Activated naive CD8-positive, alpha-beta T cell treated with anti-CD3 and anti-CD28 coated beads, Interleukin-2, amount 50 U/mL, for 24 hours (primary cell): Measurements from ENCODE around the gene ANKRD12.

Source experiments
- ATAC-seq: fragments of 150-1000 bp; cut with Tn5 transposase; one replicate; pipeline ENCODE4 v1.10.0; 2021
- DNase-seq: peaks from one replicate; pipeline ENCODE4 v3.0.0; 2021
- H3K27ac Mint-ChIP-seq: one replicate; pipeline ENCODE4 v1.8.0; 2021; ENCODE audit warnings: mild to moderate bottlenecking, mixed read lengths
- H3K27me3 Mint-ChIP-seq: one replicate; pipeline ENCODE4 v1.8.0; 2021; ENCODE audit warnings: mixed read lengths
- H3K36me3 Mint-ChIP-seq: one replicate; pipeline ENCODE4 v1.8.0; 2021; ENCODE audit warnings: low read depth, mixed read lengths
- H3K4me1 Mint-ChIP-seq: one replicate; pipeline ENCODE4 v1.8.0; 2021; ENCODE audit warnings: mixed read lengths
- H3K4me3 Mint-ChIP-seq: one replicate; pipeline ENCODE4 v1.8.0; 2021; ENCODE audit warnings: mild to moderate bottlenecking, moderate library complexity, mixed read lengths
- H3K9me3 Mint-ChIP-seq: one replicate; pipeline ENCODE4 v1.8.0; 2021; ENCODE audit warnings: mixed read lengths

The ANKRD12 gene

DNA sequence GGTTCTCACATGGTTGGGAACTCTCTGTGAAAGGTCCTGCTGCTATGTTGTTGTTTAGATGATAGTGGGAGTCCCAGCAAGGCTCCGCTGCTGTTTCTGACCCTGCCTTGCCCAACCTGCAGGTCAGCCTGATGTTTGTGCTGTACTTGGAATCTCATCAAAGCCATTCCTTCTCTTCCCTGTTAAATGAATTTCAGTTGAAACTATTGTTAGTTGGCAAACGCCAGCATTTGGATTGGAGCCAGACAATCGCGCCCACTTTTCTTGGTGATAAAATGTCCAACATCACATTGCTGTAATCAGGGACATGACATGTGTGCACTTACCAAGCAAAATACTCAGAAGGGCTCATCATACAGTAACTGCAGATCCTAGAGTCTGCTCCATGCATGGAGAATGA, 185.2 kb downstream of the ANKRD12 start:
- Mint-ChIP-seq H3K27me3 (no peaks in the 10 kb centered on the region), H3K9me3 (no peaks in the 10 kb centered on the region), H3K4me3 (no peak overlapping the region), H3K36me3 (no peaks in the 10 kb centered on the region), H3K27ac (no peak overlapping the region), H3K4me1 (no peaks in the 10 kb centered on the region)
- DNase-seq (no peak), ATAC-seq (no peak)

DNA sequence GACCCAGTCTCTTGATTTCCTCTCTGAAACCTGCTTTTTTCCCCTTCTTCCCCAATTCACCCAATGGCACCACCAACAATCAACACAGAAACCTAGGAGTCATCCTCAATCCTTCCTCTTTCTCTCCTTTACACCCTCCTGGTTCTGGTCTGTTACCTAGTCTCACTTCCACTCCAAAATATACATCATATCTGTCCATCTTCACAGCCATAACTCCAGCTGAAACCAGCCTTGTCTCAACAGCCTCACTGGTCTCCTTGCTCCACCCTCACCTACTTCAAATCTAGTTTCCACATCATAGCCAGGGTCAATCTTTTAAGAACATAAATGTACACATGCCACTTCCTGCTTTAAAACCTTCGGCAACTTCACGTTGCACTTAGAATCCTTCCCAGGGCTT, 186.2 kb downstream of the ANKRD12 start:
- Mint-ChIP-seq H3K27ac (no peak overlapping the region), H3K4me3 (no peak overlapping the region), H3K27me3 (no peaks in the 10 kb centered on the region), H3K9me3 (no peaks in the 10 kb centered on the region), H3K36me3 (no peaks in the 10 kb centered on the region), H3K4me1 (no peaks in the 10 kb centered on the region)
- ATAC-seq (no peak), DNase-seq (no peak)

DNA sequence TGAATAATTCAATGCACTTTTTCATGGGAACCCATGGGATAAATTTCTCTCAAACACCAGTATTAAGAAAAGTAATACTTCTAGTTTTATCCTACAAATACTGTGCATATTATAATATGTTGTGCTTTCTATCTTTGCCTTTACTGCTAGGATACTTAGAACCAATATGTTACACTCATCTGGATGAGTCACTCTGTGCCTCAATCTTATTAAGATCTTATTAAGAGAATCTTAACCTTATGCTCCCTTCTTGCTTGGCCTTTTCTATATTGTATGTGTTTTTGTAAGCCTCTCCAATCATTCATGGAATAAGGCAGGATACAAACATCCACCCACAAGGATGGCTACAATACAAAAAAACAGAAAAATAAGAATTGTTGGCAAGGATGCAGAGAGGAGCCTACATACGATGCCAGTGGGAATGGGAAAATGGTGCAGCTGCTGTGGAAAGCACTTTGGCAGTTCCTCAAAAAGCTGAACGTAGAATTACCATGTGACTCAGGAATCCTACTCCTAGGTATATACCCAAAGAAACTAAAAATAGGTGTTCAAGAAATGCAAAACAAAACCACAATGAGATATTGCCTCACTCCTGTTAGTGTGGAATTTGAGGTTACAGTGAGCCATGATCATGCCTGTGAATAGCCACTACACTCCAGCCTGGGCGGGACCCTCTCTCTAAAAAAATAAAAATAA, 187.3 kb downstream of the ANKRD12 start:
- Mint-ChIP-seq H3K27me3 (no peaks in the 10 kb centered on the region), H3K9me3 (no peaks in the 10 kb centered on the region)
- ATAC-seq, result no peak

DNA sequence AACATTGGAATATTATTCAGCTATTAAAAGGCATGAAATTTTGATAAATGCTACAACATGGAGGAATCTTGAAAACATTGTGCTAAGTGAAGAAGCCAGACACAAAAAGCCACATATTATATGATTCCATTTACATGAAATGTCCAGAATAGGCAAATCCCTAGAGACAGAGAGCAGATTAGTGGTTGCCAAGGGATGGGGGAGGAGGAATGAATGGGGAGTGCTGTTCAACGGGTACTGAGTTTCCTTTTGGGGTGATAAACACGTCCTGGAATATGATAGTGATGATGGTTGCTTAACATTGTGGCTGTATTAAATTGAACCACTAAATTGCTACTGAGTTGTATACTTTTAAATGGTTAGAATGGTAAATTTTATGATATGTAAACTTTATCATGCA, 189.1 kb downstream of the ANKRD12 start:
- no peaks in the 10 kb centered on the region for H3K27me3 Mint-ChIP-seq
- H3K27ac Mint-ChIP-seq, result no peak overlapping the region
- no peaks in the 10 kb centered on the region for H3K36me3 Mint-ChIP-seq
- no peaks in the 10 kb centered on the region for H3K4me1 Mint-ChIP-seq
- DNase-seq, result no peak
- H3K9me3 Mint-ChIP-seq, result no peaks in the 10 kb centered on the region
- H3K4me3 Mint-ChIP-seq, result no peak overlapping the region
- ATAC-seq, result no peak

More for the DNA sequence above, 187.3 kb downstream of the ANKRD12 start:
- Mint-ChIP-seq H3K4me1 (no peaks in the 10 kb centered on the region), H3K4me3 (no peak overlapping the region), H3K27ac (no peak overlapping the region), H3K36me3 (no peaks in the 10 kb centered on the region)
- DNase-seq, result no peak

DNA sequence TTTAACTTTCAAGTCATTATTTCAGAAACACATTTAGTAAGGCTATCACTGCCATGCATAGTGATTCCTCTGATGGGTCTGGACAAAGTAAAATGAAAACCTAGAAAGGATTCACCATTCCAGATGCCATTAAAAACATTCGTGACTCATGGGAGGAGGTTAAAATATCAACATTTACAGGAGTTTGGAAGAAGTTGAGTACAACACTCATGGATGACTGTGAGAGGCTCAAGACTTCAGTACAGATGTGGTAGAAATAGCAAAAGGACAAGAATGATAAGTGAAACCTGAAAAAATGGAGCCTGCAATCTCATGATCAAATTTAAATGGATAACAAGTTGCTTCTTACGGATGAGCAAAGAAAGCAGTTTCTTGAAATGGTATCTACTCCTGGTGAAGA, 192.2 kb downstream of the ANKRD12 start:
- peaks cover 2% of the 10 kb centered on the region for H3K4me1 Mint-ChIP-seq
- no peaks in the 10 kb centered on the region for H3K9me3 Mint-ChIP-seq
- H3K36me3 Mint-ChIP-seq, result no peaks in the 10 kb centered on the region
- no peak overlapping the region for H3K4me3 Mint-ChIP-seq
- H3K27me3 Mint-ChIP-seq, result peaks cover 4% of the 10 kb centered on the region
- ATAC-seq (no peak), DNase-seq (no peak)
- no peak overlapping the region for H3K27ac Mint-ChIP-seq

DNA sequence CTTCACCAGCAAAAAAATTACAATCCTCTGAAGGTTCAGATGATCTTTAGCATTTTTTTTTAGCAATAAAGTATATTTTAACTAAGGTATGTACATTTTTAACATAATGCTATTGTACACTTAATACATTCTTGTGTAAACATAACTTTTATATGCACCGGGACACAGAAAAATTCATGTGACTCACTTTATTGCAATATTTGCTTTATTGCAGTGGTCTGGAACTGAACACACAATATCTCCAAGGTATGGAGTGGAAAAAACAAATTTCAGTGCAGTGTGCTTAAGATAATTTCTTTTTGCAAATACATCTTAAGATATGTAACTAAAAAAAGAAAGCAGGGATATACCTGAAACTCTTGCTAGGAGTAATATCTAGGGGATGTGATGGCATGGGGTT, 192.9 kb downstream of the ANKRD12 start:
- Mint-ChIP-seq H3K27ac (no peak overlapping the region), H3K27me3 (peaks cover 6% of the 10 kb centered on the region), H3K4me1 (peaks cover 6% of the 10 kb centered on the region), H3K9me3 (no peaks in the 10 kb centered on the region), H3K4me3 (no peak overlapping the region), H3K36me3 (no peaks in the 10 kb centered on the region)
- ATAC-seq, result no peak
- no peak for DNase-seq

DNA sequence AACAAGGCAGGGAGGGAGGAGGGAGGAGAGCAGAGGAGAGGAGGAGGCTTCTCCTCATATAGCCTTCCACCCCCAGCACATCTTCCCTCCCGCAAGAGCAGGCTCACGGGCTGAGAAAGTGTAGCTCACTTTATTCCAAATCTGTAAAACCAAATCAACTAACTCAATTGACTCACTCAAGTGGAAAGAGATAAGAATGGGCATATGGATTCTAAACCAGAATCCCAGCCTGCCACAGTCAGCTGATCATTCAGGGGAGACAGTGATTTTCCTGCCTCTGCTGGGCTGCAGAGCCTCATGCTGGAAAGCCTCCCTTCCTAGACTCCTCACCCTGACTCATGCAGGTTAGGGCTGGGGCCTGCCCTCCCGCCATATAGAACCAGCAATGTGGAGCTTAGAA, 193.8 kb downstream of the ANKRD12 start:
- ATAC-seq, result no peak
- Mint-ChIP-seq H3K27ac (no peak overlapping the region), H3K4me1 (peaks cover 9% of the 10 kb centered on the region), H3K9me3 (no peaks in the 10 kb centered on the region), H3K36me3 (no peaks in the 10 kb centered on the region), H3K4me3 (no peak overlapping the region), H3K27me3 (peaks cover 6% of the 10 kb centered on the region)
- no peak for DNase-seq

DNA sequence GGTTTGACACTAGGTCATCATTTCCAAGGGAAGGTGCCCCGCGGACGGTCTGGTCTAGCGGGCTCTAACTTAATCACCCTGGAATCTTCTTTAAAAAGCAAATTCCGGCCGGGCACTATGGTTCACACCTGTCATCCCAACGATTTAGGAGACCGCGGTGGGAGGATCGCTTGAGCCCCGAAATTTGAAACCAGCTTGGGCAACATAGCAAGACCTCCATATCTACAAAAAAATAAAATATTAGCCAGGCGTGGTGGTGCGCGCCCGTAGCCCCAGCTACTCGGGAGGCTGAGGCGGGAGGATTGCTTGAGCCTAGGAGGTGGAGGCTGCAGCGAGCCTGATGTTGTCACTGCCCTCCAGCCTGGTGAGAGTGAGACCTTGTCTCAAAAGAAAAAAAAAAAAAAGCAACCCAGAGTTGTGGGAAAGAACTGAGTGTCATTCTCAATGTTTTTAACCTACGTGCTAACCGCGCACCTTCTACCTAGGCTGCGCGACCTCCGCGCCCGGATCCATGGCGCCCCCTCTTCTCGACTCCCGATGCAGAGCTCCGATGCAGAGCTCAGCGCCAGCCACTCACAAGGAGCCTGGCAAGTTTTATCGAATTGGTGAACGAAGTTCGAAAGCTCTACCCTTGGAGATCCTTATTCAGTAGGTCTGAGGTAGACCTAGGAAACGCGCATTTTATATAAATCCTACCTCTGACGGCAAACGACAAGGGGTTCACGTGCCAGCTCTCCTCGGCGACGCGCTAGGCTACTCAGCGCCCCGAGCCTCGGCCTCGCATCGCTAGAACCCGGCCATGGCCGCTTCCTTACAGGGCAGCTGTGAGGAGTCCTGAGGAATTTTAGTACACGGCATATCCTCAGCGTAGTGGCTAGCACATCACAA, 197.1 kb downstream of the ANKRD12 start:
- peak; percentile 25 for DNase-seq
- peak; percentile 40 for ATAC-seq
- peak overlapping the region; percentile 76 for H3K27ac Mint-ChIP-seq
- H3K27me3 Mint-ChIP-seq, result peaks cover 6% of the 10 kb centered on the region
- peaks cover 7% of the 10 kb centered on the region for H3K36me3 Mint-ChIP-seq
- H3K4me1 Mint-ChIP-seq, result peaks cover 27% of the 10 kb centered on the region
- peak overlapping the region; percentile 87 for H3K4me3 Mint-ChIP-seq
- no peaks in the 10 kb centered on the region for H3K9me3 Mint-ChIP-seq

DNA sequence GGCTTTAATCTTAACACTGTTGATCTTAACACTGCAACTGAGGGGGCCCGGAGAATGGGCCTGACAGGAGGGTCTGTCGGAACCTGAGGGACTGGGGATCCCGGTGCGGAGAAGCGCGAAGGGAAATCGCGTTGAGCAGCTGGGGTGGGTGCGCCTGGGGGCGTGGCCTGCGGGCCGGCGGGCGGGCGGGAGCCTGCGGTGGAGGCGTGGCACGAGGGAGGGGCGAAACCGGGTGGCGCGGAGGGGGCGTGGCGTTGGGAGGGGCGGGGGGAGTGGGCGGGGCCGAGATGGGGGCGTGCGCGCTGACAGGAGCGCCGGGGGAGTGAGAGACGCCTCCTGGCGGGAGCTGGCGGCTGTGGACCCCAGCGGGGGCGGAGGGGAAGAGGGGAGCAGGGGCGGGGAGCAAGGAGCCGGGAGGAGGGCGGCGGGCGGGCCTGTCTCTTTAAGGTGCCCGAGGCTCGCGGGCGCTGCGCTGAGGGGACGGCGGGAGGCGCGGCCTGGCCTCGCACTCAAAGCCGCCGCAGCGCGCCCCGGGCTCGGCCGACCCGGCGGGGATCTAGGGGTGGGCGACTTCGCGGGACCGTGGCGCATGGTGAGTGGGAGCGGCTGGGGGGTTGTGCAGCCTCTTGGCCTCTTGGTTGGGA, 197.9 kb downstream of the ANKRD12 start, which contains the start of gene TWSG1:
TSS of gene TWSG1 (plus strand) at position 445 of the 644 bp plus-strand sequence. CDS start 2,457 bp downstream, outside the sequence.
- peaks cover 6% of the 10 kb centered on the region for H3K27me3 Mint-ChIP-seq
- peak within 1 kb of the TSS; percentile 87 for H3K4me3 Mint-ChIP-seq
- DNase-seq (peak; percentile 93), ATAC-seq (peak; percentile 91)
- no peaks in the 10 kb centered on the region for H3K9me3 Mint-ChIP-seq
- peak within 1 kb of the TSS; percentile 76 for H3K27ac Mint-ChIP-seq
- H3K4me1 Mint-ChIP-seq, result peaks cover 27% of the 10 kb centered on the region
- peaks cover 7% of the 10 kb centered on the region for H3K36me3 Mint-ChIP-seq

DNA sequence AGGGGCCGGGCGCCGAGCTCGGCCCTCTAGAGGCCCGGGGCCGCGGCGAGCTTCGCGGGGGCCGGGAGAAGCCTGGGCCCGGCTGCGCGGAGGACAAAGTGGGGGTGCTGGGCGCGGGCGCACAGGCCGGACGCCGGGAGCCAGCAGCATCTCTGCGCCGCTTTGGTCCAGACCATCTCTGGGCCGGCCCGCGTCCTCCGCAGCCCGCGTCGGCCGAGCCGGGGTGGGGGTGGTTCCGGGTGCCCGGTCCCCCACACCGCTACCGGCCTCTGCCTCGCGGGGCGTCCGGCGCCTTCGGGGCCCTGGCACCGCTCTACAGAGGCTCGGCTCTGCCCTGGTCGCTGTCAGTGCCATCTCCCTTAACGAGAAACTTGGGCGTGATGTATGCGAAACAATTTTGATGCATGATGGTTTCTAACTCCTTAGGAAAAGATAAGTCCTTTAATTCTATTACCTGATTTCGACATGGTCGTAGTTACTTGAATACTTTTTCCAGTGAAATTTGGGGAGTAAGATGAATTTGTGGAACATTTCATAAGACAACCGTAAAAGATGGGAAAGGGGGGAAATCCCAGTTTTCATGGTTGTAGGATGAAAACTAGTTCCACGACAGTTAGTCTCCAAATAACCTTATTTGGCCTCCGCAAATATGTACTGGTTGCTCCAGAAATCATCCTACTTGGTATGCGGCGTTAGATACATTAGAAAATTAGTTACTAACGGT, 198.6 kb downstream of the ANKRD12 start:
- peak overlapping the region; percentile 87 for H3K4me3 Mint-ChIP-seq
- H3K9me3 Mint-ChIP-seq, result no peaks in the 10 kb centered on the region
- H3K27me3 Mint-ChIP-seq, result peaks cover 6% of the 10 kb centered on the region
- ATAC-seq, result peak; percentile 53
- peak overlapping the region; percentile 70 for H3K27ac Mint-ChIP-seq
- peaks cover 27% of the 10 kb centered on the region for H3K4me1 Mint-ChIP-seq
- peaks cover 7% of the 10 kb centered on the region for H3K36me3 Mint-ChIP-seq
- DNase-seq, result peak; percentile 41
